Ishikawa (cell line): ENCODE data around the gene FAM117B.

Experiments used
- CEBPB ChIP-seq: IDR thresholded peaks from 2 replicates; pipeline ENCODE4 v1.6.1; 2012
- CREB1 ChIP-seq: IDR thresholded peaks from 2 replicates; pipeline ENCODE4 v1.6.1; 2012; ENCODE audit warnings: low read depth
- EGR1 ChIP-seq: IDR thresholded peaks from 2 replicates; pipeline ENCODE4 v1.6.1; 2012
- EP300 ChIP-seq: IDR thresholded peaks from 2 replicates; pipeline ENCODE4 v1.6.1; 2012; ENCODE audit warnings: borderline replicate concordance
- FOXM1 ChIP-seq: IDR thresholded peaks from 2 replicates; pipeline ENCODE4 v1.6.1; 2012; ENCODE audit warnings: low read depth, borderline replicate concordance
- NFIC ChIP-seq: IDR thresholded peaks from 2 replicates; pipeline ENCODE4 v1.6.1; 2012
- RAD21 ChIP-seq: IDR thresholded peaks from 2 replicates; pipeline ENCODE4 v1.6.1; 2012; ENCODE audit warnings: low read depth
- REST ChIP-seq: IDR thresholded peaks from 2 replicates; pipeline ENCODE4 v1.6.1; 2012; ENCODE audit warnings: low read depth, mild to moderate bottlenecking
- TAF1 ChIP-seq: IDR thresholded peaks from 2 replicates; pipeline ENCODE4 v1.6.1; 2012; ENCODE audit warnings: low read depth, mild to moderate bottlenecking
- TCF12 ChIP-seq: IDR thresholded peaks from 2 replicates; pipeline ENCODE4 v1.6.1; 2012; ENCODE audit warnings: low read depth
- USF1 ChIP-seq: IDR thresholded peaks from 2 replicates; pipeline ENCODE4 v1.6.1; 2012

- no peak for TF ChIP-seq TAF1
- TF ChIP-seq FOXM1: no peak
- no peak for TF ChIP-seq CEBPB
- no peak for TF ChIP-seq RAD21
- TF ChIP-seq EGR1: no peak
- no peak for TF ChIP-seq TCF12
- no peak for TF ChIP-seq REST
- TF ChIP-seq EP300: no peak
- no peak for TF ChIP-seq USF1
- TF ChIP-seq NFIC: no peak
- TF ChIP-seq CREB1: no peak
These were observed 54.7 kb downstream of the FAM117B start for GRCh38 chr2:202689459-202689858.
